ENCODE measurements around the gene TRIO. TPM values are rescaled to one million over a fixed set of nuclear protein-coding genes. Genes with fewer than 3 reads are reported as not detected.
A peak's percentile ranks its signal among the peaks of the same experiment; 100 is the strongest.

TRIO gene
- total and polyA plus RNA-seq, 7 donors: 18.5 to 77.5 (median 35.0) TPM

GRCh38 chr5:14182761-14183160 lies 39.6 kb downstream of the TRIO start:
- H3K36me3 ChIP-seq (ENCODE audit: insufficient read depth in 1 of 2, low read depth in 1 of 2): no peaks in the 10 kb centered on the region
- H3K27me3 ChIP-seq (ENCODE audit: insufficient read depth in 3 of 3, low read length in 2 of 3): no peaks in the 10 kb centered on the region
- no peak overlapping the region for H3K4me3 ChIP-seq
- intact Hi-C loops (cut with DNase I): loop anchor here in 1 of 2 donors (5.0 kb wide), 1 partner anchor 35 kb away; no protein-coding TSS in a partner anchor
- TF ChIP-seq CTCF (IDR thresholded peaks at IDR 0.05): no peak
- ATAC-seq (no peak), DNase-seq (no peak)
- H3K9me3 ChIP-seq: no peaks in the 10 kb centered on the region
- peak overlapping the region; percentile 80 for H3K27ac ChIP-seq
- 79 to 91% (median 82%) methylated on average over 5 of the region's 5 CpGs for WGBS, 3 donors
- H3K4me1 ChIP-seq: peaks cover 83% of the 10 kb centered on the region

- intact Hi-C loops (cut with DNase I): loop anchor here in 1 of 2 donors (5.0 kb wide), 1 partner anchor 36 kb away; no protein-coding TSS in a partner anchor
- Histone ChIP-seq H3K36me3 (ENCODE audit: insufficient read depth in 1 of 2, low read depth in 1 of 2) (no peaks in the 10 kb centered on the region), H3K4me1 (peaks cover 82% of the 10 kb centered on the region), H3K4me3 (no peak overlapping the region), H3K27me3 (ENCODE audit: insufficient read depth in 3 of 3, low read length in 2 of 3) (no peaks in the 10 kb centered on the region), H3K27ac (peak overlapping the region; percentile 80), H3K9me3 (no peaks in the 10 kb centered on the region)
- ATAC-seq (peak in 2 of 4 donors; percentile 28 to 62), DNase-seq (no peak)
- TF ChIP-seq CTCF (IDR thresholded peaks at IDR 0.05): no peak
- 22 to 41% (median 23%) methylated on average over 8 of the region's 8 CpGs for WGBS, 3 donors
These were observed 40.2 kb downstream of the TRIO start for GRCh38 chr5:14183187-14183939.

- ATAC-seq (peak in 1 of 4 donors; percentile 44), DNase-seq (no peak)
- Histone ChIP-seq H3K27ac (peak overlapping the region; percentile 80), H3K27me3 (ENCODE audit: insufficient read depth in 3 of 3, low read length in 2 of 3) (no peaks in the 10 kb centered on the region), H3K4me1 (peaks cover 84% of the 10 kb centered on the region), H3K9me3 (no peaks in the 10 kb centered on the region), H3K36me3 (ENCODE audit: insufficient read depth in 1 of 2, low read depth in 1 of 2) (no peaks in the 10 kb centered on the region), H3K4me3 (no peak overlapping the region)
- 49 to 68% (median 52%) methylated on average over 7 of the region's 7 CpGs for WGBS, 3 donors
- intact Hi-C loops (cut with DNase I): loop anchor here in 1 of 2 donors (5.0 kb wide), 1 partner anchor 37 kb away; no protein-coding TSS in a partner anchor
- TF ChIP-seq CTCF (IDR thresholded peaks at IDR 0.05): no peak
These were observed 40.9 kb downstream of the TRIO start for GRCh38 chr5:14184082-14184481.

GRCh38 chr5:14184725-14185124 lies 41.6 kb downstream of the TRIO start:
- H3K27me3 ChIP-seq (ENCODE audit: insufficient read depth in 3 of 3, low read length in 2 of 3): no peaks in the 10 kb centered on the region
- intact Hi-C loops (cut with DNase I): loop anchor here in 1 of 2 donors (5.0 kb wide), 1 partner anchor 37 kb away; no protein-coding TSS in a partner anchor
- peak overlapping the region; percentile 80 for H3K27ac ChIP-seq
- ATAC-seq (peak in 2 of 4 donors; percentile 22), DNase-seq (no peak)
- TF ChIP-seq CTCF (IDR thresholded peaks at IDR 0.05): no peak
- H3K36me3 ChIP-seq (ENCODE audit: insufficient read depth in 1 of 2, low read depth in 1 of 2): no peaks in the 10 kb centered on the region
- peaks cover 82% of the 10 kb centered on the region for H3K4me1 ChIP-seq
- H3K9me3 ChIP-seq: no peaks in the 10 kb centered on the region
- 70 to 84% (median 71%) methylated on average over 11 of the region's 11 CpGs for WGBS, 3 donors
- no peak overlapping the region for H3K4me3 ChIP-seq

All from psoas muscle (tissue), 8 donors.